Natural killer cell (primary cell): ENCODE data around the gene ASIP. TPM values are rescaled to one million over a fixed set of nuclear protein-coding genes. Genes with fewer than 3 reads are reported as not detected.

Experiments
- ATAC-seq, 3 donors: fragments of 150-1000 bp in 2 of 3; fragments of 200-7000 bp in 1 of 3; cut with Tn5 transposase; 1 replicate in 1 of 3; 2 replicates in 2 of 3; pipeline ENCODE4 v1.10.0; 2021; ENCODE audit warnings: mild to moderate bottlenecking in 2 of 3, moderate library complexity in 2 of 3
- DNase-seq, 2 donors: peaks; one replicate each; pipeline versions ENCODE4 v3.0.0 to v3.0.0-alpha.2; 2013 to 2021; ENCODE audit warnings: mixed read lengths in 1 of 2
- H3K27ac ChIP-seq: one replicate; pipeline ENCODE4 v1.5.1; 2013; ENCODE audit warnings: mild to moderate bottlenecking, low read length
- H3K27me3 ChIP-seq: one replicate; pipeline ENCODE4 v1.6.1; 2013; ENCODE audit warnings: low read length; ENCODE audit not compliant: control insufficient read depth, insufficient read depth
- H3K36me3 ChIP-seq: one replicate; pipeline ENCODE4 v1.6.1; 2013; ENCODE audit warnings: low read length; ENCODE audit not compliant: control insufficient read depth, insufficient read depth
- H3K4me1 ChIP-seq: one replicate; pipeline ENCODE4 v1.6.1; 2013; ENCODE audit warnings: low read length; ENCODE audit not compliant: control insufficient read depth, insufficient read depth
- H3K4me3 ChIP-seq: one replicate; pipeline ENCODE4 v1.5.1; 2013; ENCODE audit warnings: low read length
- H3K9me3 ChIP-seq: one replicate; pipeline ENCODE4 v1.6.1; 2013; ENCODE audit warnings: low read length; ENCODE audit not compliant: control insufficient read depth, insufficient read depth
- H3K27ac Mint-ChIP-seq, 2 donors: one replicate each; pipeline ENCODE4 v1.8.0; 2022; ENCODE audit warnings: mild to moderate bottlenecking in 2 of 2, mixed read lengths in 2 of 2, moderate library complexity in 1 of 2
- H3K27me3 Mint-ChIP-seq, 2 donors: one replicate each; pipeline ENCODE4 v1.8.0; 2022; ENCODE audit warnings: low read depth in 2 of 2, mixed read lengths in 2 of 2
- H3K36me3 Mint-ChIP-seq: one replicate; pipeline ENCODE4 v1.8.0; 2022; ENCODE audit warnings: mixed read lengths
- H3K4me1 Mint-ChIP-seq, 2 donors: one replicate each; pipeline ENCODE4 v1.8.0; 2022; ENCODE audit warnings: mixed read lengths in 2 of 2
- H3K4me3 Mint-ChIP-seq: one replicate; pipeline ENCODE4 v1.8.0; 2022; ENCODE audit warnings: mild to moderate bottlenecking, moderate library complexity, mixed read lengths
- H3K9me3 Mint-ChIP-seq, 2 donors: one replicate each; pipeline ENCODE4 v1.8.0; 2022; ENCODE audit warnings: mixed read lengths in 2 of 2
- WGBS: methylation state at CpG from one replicate; pipeline ENCODE4 v1.1.7; 2013; ENCODE audit warnings: missing lambda C conversion rate; ENCODE audit not compliant: insufficient coverage; 5-methylcytosine and 5-hydroxymethylcytosine counted together
- intact Hi-C: fragments of 100-400 bp; cut with micrococcal nuclease; formaldehyde crosslinking; loops from one replicate; pipeline ENCODE4 v1.14.2; 2022
- total RNA-seq, 4 donors: library from RNA; stranded (reverse); fragments of 120-200 nt in 1 of 4; gene quantifications; one replicate each; pipeline versions ENCODE4 v1.2.3 to v1.2.4, GENCODE V29; 2013 to 2022
- TF ChIP-seq, protein P1 (sequence below): fragments of 200-600 bp; IDR thresholded peaks from one replicate; pipeline ENCODE4 v1.8.0; 2022; ENCODE audit warnings: antibody characterized with exemption

Gene ASIP
- total RNA-seq, 3 donors from 2014 or later (not counting 1 experiment from before 2014, with no cell fraction given), result not detected

DNA sequence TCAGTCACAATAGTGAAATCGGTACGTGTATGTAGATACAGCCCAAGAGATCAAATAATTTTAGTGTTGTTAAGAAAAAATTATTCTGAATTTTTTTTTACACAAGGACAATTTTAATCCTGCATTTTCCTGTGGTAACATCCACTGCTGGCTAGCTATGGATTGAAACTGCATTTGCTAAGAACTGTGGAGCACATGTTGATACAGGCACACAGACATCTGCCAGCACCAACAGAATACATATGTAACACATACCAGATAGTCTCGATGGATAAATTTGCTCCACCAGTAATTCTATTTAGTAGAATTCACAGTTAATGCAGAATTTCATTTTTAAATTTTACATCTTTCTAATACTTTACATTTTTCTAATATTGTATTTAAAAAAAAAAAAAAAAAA lies 2.2 kb downstream of the ASIP start:
- Mint-ChIP-seq H3K9me3 (peaks cover 0 to 2% of the 10 kb centered on the region in 2 donors), H3K27me3 (peaks cover 12 to 25% of the 10 kb centered on the region in 2 donors), H3K4me3 (no peak overlapping the region), H3K27ac (no peak overlapping the region), H3K36me3 (peaks cover 4% of the 10 kb centered on the region), H3K4me1 (no peaks in the 10 kb centered on the region)
- Histone ChIP-seq H3K36me3 (no peaks in the 10 kb centered on the region), H3K9me3 (no peaks in the 10 kb centered on the region), H3K4me1 (no peaks in the 10 kb centered on the region), H3K27me3 (no peaks in the 10 kb centered on the region), H3K27ac (no peak overlapping the region), H3K4me3 (no peak overlapping the region)
- DNase-seq (no peak), ATAC-seq (no peak)
- TF ChIP-seq, protein P1, sequence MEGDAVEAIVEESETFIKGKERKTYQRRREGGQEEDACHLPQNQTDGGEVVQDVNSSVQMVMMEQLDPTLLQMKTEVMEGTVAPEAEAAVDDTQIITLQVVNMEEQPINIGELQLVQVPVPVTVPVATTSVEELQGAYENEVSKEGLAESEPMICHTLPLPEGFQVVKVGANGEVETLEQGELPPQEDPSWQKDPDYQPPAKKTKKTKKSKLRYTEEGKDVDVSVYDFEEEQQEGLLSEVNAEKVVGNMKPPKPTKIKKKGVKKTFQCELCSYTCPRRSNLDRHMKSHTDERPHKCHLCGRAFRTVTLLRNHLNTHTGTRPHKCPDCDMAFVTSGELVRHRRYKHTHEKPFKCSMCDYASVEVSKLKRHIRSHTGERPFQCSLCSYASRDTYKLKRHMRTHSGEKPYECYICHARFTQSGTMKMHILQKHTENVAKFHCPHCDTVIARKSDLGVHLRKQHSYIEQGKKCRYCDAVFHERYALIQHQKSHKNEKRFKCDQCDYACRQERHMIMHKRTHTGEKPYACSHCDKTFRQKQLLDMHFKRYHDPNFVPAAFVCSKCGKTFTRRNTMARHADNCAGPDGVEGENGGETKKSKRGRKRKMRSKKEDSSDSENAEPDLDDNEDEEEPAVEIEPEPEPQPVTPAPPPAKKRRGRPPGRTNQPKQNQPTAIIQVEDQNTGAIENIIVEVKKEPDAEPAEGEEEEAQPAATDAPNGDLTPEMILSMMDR, result no peak
- WGBS, result no CpG with 5 or more reads among the region's 3 CpGs
- intact Hi-C loops, result no loop called here

DNA sequence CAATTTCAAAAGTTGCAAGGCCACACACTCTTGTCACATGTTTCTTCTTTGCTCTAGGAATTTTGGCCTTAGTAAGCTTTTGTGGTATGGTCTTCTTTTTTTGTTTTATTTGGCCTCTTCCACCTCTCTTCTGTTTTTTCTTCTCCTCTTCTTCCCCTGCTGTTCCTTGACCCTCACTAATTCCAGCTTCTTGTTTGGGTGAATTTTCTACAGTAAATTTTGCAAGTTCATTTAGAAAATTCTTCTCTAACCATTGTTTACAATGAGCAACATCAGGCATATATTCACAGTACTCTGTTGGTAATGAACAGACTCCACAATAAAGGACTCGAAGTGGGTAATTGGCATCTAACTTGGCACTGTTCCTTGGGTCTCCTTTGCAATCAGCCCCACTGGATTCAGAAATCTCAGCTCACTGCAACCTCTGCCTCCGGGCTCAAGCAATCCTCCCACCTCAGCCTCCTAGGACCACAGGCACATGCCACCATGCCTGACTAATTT lies 5.0 kb downstream of the ASIP start:
- Histone ChIP-seq H3K27me3 (no peaks in the 10 kb centered on the region), H3K4me1 (peaks cover 5% of the 10 kb centered on the region), H3K36me3 (no peaks in the 10 kb centered on the region), H3K27ac (no peak overlapping the region), H3K9me3 (no peaks in the 10 kb centered on the region), H3K4me3 (no peak overlapping the region)
- ATAC-seq (no peak), DNase-seq (no peak)
- H3K9me3 Mint-ChIP-seq, result no peaks in the 10 kb centered on the region
- no peaks in the 10 kb centered on the region for H3K36me3 Mint-ChIP-seq
- TF ChIP-seq, protein P1, result no peak
- H3K4me1 Mint-ChIP-seq, result peaks cover 11 to 12% of the 10 kb centered on the region in 2 donors
- H3K27ac Mint-ChIP-seq, result no peak overlapping the region
- intact Hi-C loops, result no loop called here
- WGBS, result 92% methylated on average over 2 of the region's 2 CpGs
- peaks cover under 1 to 2% of the 10 kb centered on the region in 2 donors for H3K27me3 Mint-ChIP-seq
- no peak overlapping the region for H3K4me3 Mint-ChIP-seq

DNA sequence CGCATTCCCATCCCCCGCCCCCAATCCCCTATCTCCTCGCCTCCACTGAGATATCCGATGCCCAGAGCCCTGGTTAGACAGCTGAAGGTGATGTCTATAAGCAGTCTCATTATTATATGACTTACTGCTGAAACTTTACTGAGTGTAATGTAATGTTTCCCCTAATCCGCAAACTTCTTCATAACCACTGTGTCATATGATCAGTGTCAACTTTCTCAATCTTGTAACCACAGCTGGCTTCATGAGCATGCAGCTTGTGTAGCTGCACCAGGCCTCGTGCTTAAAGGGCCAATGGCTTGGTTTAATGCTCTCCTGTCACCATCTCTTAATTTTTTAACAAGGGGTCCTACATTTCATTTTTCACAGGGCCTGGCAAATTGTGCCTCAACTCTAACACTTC lies 8.1 kb downstream of the ASIP start:
- H3K27ac Mint-ChIP-seq, result peak overlapping the region in 1 of 2 donors; percentile 66
- intact Hi-C loops, result no loop called here
- H3K4me3 Mint-ChIP-seq, result no peak overlapping the region
- DNase-seq (peak in 1 of 2 donors; percentile 14), ATAC-seq (peak; percentile 76 to 99 (median 94))
- H3K27me3 Mint-ChIP-seq, result peaks cover 0 to 2% of the 10 kb centered on the region in 2 donors
- H3K27ac ChIP-seq, result no peak overlapping the region
- TF ChIP-seq, protein P1, result no peak
- 34% methylated on average over 4 of the region's 6 CpGs for WGBS
- H3K36me3 Mint-ChIP-seq, result no peaks in the 10 kb centered on the region
- H3K9me3 Mint-ChIP-seq, result no peaks in the 10 kb centered on the region
- H3K4me1 ChIP-seq, result peaks cover 5% of the 10 kb centered on the region
- no peaks in the 10 kb centered on the region for H3K36me3 ChIP-seq
- H3K27me3 ChIP-seq, result no peaks in the 10 kb centered on the region
- no peak overlapping the region for H3K4me3 ChIP-seq
- no peaks in the 10 kb centered on the region for H3K9me3 ChIP-seq
- H3K4me1 Mint-ChIP-seq, result peaks cover 11 to 12% of the 10 kb centered on the region in 2 donors

DNA sequence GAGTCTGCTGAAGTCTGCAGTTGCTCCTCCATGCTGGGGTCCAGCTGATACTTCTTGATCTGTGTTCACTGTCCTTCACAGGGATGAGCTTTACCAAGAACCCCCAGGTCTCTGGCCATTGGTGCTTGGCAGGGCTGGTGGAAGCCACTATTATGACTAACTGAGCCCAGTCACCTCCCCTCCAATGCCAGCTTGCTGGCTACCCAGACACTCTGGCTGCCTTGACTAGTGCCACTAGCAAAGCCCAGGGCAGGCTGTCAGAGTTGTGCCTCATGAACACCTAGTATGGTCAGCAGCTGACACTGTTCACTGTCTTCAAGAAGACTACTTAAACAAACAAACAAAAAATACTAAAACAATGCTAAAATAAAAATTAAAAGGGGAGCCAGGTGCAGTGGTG lies 8.8 kb downstream of the ASIP start:
- TF ChIP-seq, protein P1, result no peak
- no peak for ATAC-seq
- Mint-ChIP-seq H3K36me3 (no peaks in the 10 kb centered on the region), H3K4me1 (peaks cover 11 to 12% of the 10 kb centered on the region in 2 donors), H3K27me3 (peaks cover 0 to 2% of the 10 kb centered on the region in 2 donors), H3K9me3 (no peaks in the 10 kb centered on the region), H3K27ac (peak overlapping the region in 1 of 2 donors; percentile 66), H3K4me3 (no peak overlapping the region)
- DNase-seq, result no peak
- no peak overlapping the region for H3K4me3 ChIP-seq
- H3K4me1 ChIP-seq, result peaks cover 5% of the 10 kb centered on the region
- H3K27me3 ChIP-seq, result no peaks in the 10 kb centered on the region
- no peaks in the 10 kb centered on the region for H3K9me3 ChIP-seq
- H3K27ac ChIP-seq, result no peak overlapping the region
- H3K36me3 ChIP-seq, result no peaks in the 10 kb centered on the region
- intact Hi-C loops, result no loop called here
